ENCODE measurements around the gene GRPEL1. TPM values are rescaled to one million over a fixed set of nuclear protein-coding genes. Genes with fewer than 3 reads are reported as not detected.

Gene GRPEL1
- total RNA-seq, 1 donor from 2014 or later: 106 TPM

DNA sequence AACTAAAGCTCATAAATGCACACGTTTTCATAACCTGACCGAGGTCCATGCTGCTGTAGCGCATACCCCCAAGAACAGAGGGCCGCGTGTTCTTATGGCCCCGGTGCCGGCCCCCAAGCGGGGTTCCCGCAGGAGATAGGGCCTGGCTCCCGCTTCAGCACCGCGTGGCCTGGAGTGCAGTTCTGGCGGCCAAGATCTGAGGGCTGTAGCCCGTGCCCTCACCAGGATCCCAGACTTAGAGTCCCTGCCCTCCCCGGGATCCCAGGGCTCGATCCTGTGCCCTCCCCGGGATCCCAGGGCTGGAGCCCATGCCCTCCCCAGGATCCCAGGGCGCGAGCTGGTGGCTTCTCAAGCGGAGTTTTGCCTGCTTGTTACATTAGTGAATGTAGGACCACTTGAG is 1.0 kb upstream of the GRPEL1 start:
- Mint-ChIP-seq H3K27me3 (ENCODE audit: insufficient read depth) (peaks cover 18% of the 10 kb centered on the region), H3K36me3 (ENCODE audit: low read depth) (peaks cover 22% of the 10 kb centered on the region), H3K27ac (peak overlapping the region; percentile 94), H3K4me3 (peak overlapping the region; percentile 94), H3K4me1 (ENCODE audit: low read depth) (peaks cover 44% of the 10 kb centered on the region), H3K9me3 (no peaks in the 10 kb centered on the region)
- intact Hi-C loops (cut with micrococcal nuclease): loop anchor here (1.0 to 5.0 kb wide), 10 partner anchors 26 to 802 kb away; partner anchors contain the start of genes MRFAP1, MRFAP1L1, TADA2B and TBC1D14
- DNase-seq (ENCODE audit: low spot score): no peak

DNA sequence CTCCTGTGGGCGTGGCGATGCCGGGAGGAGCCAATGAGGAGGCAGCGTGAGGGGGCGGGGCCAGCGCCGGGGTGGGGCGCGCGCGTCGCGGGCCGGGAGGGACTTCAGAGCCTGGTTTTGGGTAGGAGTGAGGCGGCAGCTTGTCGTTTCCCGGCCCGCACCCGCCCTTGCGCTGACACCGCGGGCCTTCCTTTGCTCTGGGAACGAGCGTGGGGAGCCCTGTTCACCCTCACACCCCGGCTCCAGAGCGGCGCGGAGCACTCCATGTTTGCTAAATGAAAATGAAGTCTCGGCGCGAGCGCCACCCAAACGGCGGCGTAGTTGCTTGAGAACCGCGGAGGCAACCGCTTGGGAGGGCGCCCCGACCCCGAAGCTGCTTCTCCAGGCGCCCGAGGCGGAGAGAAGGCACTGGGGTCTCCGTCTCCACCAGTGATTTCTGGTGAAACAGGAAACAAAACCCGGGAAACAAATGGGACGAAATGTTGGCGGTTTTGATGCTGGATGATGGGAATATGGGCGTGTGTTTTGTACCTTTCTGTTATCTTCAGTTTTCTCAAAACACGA is 497 bp upstream of the GRPEL1 start:
- Mint-ChIP-seq H3K36me3 (ENCODE audit: low read depth) (peaks cover 27% of the 10 kb centered on the region), H3K4me3 (peak overlapping the region; percentile 94), H3K27ac (peak overlapping the region; percentile 94), H3K4me1 (ENCODE audit: low read depth) (peaks cover 49% of the 10 kb centered on the region), H3K27me3 (ENCODE audit: insufficient read depth) (peaks cover 18% of the 10 kb centered on the region), H3K9me3 (no peaks in the 10 kb centered on the region)
- intact Hi-C loops (cut with micrococcal nuclease): loop anchor here (1.0 to 5.0 kb wide), 10 partner anchors 25 to 801 kb away; partner anchors contain the start of genes MRFAP1, MRFAP1L1, TADA2B and TBC1D14
- no peak for DNase-seq (ENCODE audit: low spot score)

DNA sequence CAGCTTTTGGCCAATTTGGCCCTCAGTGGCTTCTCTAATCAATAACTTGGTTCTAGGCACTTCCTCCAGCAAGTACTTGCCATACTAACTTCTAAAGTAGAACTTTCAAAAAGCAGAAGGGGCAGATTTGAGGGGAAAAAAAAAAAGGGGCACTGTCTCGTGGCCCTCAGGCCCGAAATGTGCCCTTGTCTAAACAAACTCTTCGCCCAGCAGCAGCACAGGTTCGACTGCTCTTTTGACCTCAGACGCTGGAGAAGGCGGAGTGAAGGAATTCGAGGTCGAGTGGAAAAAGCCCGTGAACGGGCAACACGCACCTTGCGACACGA is 775 bp downstream of the GRPEL1 start:
- intact Hi-C loops (cut with micrococcal nuclease): loop anchor here (5.0 kb wide), 1 partner anchor 800 kb away; the partner anchor contains the start of gene WFS1

DNA sequence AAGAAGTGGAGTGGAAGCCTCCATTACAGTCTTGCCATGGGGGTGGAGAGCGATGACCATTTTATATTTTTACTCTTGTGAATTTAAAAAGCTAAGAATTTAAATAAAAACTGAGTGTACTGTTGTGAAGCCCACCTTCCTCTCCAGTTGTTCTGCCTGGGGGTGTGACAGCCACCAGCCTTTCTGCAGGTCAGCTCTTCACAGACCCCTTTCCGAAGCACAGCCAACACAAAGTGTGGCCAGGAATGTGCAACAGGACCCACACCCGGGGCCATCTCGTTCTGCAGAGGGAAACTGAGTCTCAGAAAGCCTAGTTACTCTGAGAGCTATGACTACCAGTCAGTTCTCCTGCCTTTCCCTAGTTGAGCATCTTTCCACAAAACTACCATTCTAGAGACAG is 1.4 kb downstream of the GRPEL1 start:
- intact Hi-C loops (cut with micrococcal nuclease): loop anchor here (5.0 kb wide), 1 partner anchor 799 kb away; the partner anchor contains the start of gene WFS1

More for the DNA sequence above, 775 bp downstream of the GRPEL1 start:
- H3K4me1 Mint-ChIP-seq (ENCODE audit: low read depth): peaks cover 50% of the 10 kb centered on the region
- DNase-seq (ENCODE audit: low spot score): no peak
- peak overlapping the region; percentile 94 for H3K4me3 Mint-ChIP-seq
- H3K27ac Mint-ChIP-seq: peak overlapping the region; percentile 89
- H3K36me3 Mint-ChIP-seq (ENCODE audit: low read depth): peaks cover 30% of the 10 kb centered on the region
- no peaks in the 10 kb centered on the region for H3K9me3 Mint-ChIP-seq
- peaks cover 11% of the 10 kb centered on the region for H3K27me3 Mint-ChIP-seq (ENCODE audit: insufficient read depth)

DNA sequence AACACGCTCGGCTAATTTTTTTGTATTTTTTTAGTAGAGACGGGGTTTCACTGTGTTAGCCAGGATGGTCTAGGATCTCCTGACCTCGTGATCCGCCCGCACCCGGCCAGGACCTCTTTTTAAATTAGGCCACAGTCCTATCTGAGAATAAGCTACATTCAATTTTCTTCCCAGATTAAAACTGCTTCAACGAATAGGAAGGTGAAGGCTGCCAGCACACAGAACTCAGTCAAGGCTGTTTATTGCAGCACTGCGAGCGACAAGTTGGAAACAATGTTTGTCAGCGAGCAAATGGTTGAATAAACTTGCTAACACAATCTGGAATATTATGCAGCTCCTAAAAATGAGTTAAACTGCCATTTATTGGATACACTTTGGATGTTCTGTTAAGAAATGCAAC is 1.9 kb downstream of the GRPEL1 start:
- H3K4me1 Mint-ChIP-seq (ENCODE audit: low read depth): peaks cover 50% of the 10 kb centered on the region
- H3K27me3 Mint-ChIP-seq (ENCODE audit: insufficient read depth): peaks cover 3% of the 10 kb centered on the region
- H3K4me3 Mint-ChIP-seq: peak overlapping the region; percentile 94
- H3K9me3 Mint-ChIP-seq: no peaks in the 10 kb centered on the region
- intact Hi-C loops (cut with micrococcal nuclease): loop anchor here (5.0 kb wide), 1 partner anchor 799 kb away; the partner anchor contains the start of gene WFS1
- DNase-seq (ENCODE audit: low spot score): no peak
- no peak overlapping the region for H3K27ac Mint-ChIP-seq
- peaks cover 41% of the 10 kb centered on the region for H3K36me3 Mint-ChIP-seq (ENCODE audit: low read depth)

More for the DNA sequence above, 1.4 kb downstream of the GRPEL1 start:
- H3K9me3 Mint-ChIP-seq: no peaks in the 10 kb centered on the region
- peak overlapping the region; percentile 89 for H3K27ac Mint-ChIP-seq
- H3K4me1 Mint-ChIP-seq (ENCODE audit: low read depth): peaks cover 50% of the 10 kb centered on the region
- H3K36me3 Mint-ChIP-seq (ENCODE audit: low read depth): peaks cover 36% of the 10 kb centered on the region
- peak overlapping the region; percentile 94 for H3K4me3 Mint-ChIP-seq
- H3K27me3 Mint-ChIP-seq (ENCODE audit: insufficient read depth): peaks cover 6% of the 10 kb centered on the region
- DNase-seq (ENCODE audit: low spot score): no peak

DNA sequence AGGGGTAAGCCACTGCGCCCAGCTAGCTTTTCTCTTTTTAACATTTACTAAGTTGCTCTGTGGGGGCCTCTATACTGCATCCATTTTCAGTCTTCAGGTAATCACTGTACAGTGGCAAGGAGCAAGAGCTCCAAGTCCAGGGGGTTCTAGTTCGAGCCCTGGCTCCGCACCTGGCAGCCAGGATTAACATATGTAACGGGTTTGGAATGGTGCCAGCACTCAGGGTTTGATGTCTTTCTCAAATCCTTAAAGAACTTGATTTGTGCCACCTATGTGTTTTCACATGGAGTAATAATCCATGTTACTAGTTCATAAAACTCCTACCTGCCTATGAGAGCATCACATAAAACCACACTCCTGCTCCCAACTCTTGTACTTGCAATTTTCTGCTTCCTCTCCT is 4.5 kb downstream of the GRPEL1 start:
- DNase-seq (ENCODE audit: low spot score): no peak
- Mint-ChIP-seq H3K36me3 (ENCODE audit: low read depth) (peaks cover 48% of the 10 kb centered on the region), H3K9me3 (no peaks in the 10 kb centered on the region), H3K27ac (no peak overlapping the region), H3K27me3 (ENCODE audit: insufficient read depth) (no peaks in the 10 kb centered on the region), H3K4me1 (ENCODE audit: low read depth) (peaks cover 33% of the 10 kb centered on the region), H3K4me3 (no peak overlapping the region)
- intact Hi-C loops (cut with micrococcal nuclease): no loop called here

DNA sequence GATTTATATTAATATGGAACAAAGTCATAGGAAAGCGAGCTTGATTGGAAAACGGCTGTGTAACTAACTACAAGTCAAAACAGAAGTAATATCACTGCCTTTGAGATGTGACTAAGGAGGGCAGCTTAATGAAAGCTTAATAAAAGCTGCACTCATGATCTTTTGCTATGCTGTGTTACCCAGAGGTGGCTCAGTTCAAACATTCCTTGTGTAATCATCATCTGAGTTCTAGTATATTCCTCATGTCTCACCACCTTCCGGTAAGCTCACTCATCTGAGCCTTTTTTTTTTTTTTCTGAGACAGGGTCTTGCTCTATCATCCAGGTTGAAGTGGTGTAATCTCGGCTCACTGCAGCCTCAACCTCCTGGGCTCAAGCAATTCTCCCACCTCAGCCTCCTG is 5.0 kb downstream of the GRPEL1 start:
- Mint-ChIP-seq H3K27ac (no peak overlapping the region), H3K27me3 (ENCODE audit: insufficient read depth) (no peaks in the 10 kb centered on the region), H3K9me3 (no peaks in the 10 kb centered on the region), H3K4me3 (no peak overlapping the region), H3K36me3 (ENCODE audit: low read depth) (peaks cover 50% of the 10 kb centered on the region), H3K4me1 (ENCODE audit: low read depth) (peaks cover 34% of the 10 kb centered on the region)
- intact Hi-C loops (cut with micrococcal nuclease): no loop called here
- DNase-seq (ENCODE audit: low spot score): no peak

DNA sequence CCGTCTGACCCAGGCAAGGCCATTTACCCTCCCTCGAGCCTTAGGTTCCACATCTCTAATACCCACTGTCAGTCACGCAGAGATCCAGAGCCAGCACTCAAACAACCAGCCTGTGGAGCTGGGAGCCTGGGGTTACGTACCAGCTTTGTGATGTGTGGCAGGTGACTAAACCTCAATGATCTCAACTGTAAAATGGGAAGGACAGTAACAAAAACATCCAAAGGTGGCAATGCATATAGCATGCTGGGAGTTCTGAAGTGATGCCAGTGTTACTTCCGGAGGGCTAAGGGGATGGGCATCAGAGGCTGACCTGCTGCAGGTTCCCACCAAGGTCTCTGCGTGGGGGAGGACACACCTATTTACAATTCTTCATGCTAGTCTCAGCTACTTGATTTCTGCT is 6.0 kb downstream of the GRPEL1 start:
- Mint-ChIP-seq H3K4me1 (ENCODE audit: low read depth) (peaks cover 32% of the 10 kb centered on the region), H3K9me3 (no peaks in the 10 kb centered on the region), H3K27ac (no peak overlapping the region), H3K27me3 (ENCODE audit: insufficient read depth) (no peaks in the 10 kb centered on the region), H3K36me3 (ENCODE audit: low read depth) (peaks cover 48% of the 10 kb centered on the region), H3K4me3 (no peak overlapping the region)
- DNase-seq (ENCODE audit: low spot score): no peak
- intact Hi-C loops (cut with micrococcal nuclease): no loop called here

DNA sequence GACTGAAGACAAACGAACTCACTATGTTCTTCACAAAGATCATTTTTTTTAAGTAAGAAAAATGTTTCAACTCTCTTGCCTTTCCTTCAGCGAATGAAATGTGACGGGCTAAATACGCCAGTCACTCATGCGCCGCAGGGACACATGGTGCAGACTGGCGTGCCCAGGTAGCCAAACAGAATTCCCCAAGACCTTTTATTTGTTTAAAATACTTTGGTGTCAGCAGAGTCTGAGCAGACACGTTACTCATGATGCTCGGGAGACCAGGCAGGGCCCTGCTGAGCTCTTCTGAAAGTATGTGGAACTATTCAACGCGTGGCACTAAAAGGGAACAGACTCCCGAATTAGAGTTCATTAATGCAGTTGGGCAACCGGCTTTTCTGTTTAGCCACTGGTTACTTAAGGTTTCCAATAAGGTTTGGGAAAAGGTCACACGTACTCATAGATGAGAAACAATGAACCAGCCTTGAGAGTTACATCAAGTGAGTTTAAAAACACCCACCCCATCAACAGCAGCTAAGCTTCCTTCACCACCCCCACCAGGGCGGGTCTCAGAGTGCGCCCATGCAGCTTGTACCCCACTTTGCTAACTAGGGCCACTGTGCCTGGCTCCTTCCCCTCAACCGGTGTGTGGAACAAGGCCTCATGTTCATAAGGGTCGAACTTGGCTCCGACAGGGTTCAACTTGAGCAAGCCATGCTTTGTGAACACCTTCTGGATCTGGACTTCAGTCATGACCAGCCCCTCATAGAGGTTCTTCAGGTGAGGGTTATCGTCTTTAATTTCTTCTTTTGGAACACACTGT is 7.3 kb downstream of the GRPEL1 start:
- Mint-ChIP-seq H3K4me1 (ENCODE audit: low read depth) (peaks cover 22% of the 10 kb centered on the region), H3K27me3 (ENCODE audit: insufficient read depth) (no peaks in the 10 kb centered on the region), H3K4me3 (no peak overlapping the region), H3K27ac (no peak overlapping the region), H3K9me3 (no peaks in the 10 kb centered on the region), H3K36me3 (ENCODE audit: low read depth) (peaks cover 41% of the 10 kb centered on the region)
- no peak for DNase-seq (ENCODE audit: low spot score)
- intact Hi-C loops (cut with micrococcal nuclease): no loop called here

DNA sequence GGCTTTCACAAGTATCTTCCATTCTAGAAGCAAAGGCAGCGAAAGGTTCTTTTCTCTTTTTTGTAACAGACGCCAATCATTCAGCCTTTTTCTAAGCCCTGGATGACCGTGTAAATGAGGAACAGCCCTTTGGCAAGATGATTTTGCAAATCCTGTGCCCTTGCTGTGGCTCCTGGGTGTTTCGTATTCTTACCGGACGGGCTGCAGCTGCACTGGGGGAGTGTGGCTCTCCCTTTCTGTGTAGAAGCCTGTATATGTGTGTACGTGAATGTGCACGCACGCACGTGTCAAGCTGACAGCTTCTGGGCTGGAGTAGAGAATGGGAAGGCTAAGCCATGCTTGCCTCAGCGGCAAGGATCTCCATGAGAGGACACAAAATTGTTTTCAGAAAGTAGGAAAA is 8.2 kb downstream of the GRPEL1 start:
- intact Hi-C loops (cut with micrococcal nuclease): no loop called here
- H3K36me3 Mint-ChIP-seq (ENCODE audit: low read depth): peaks cover 42% of the 10 kb centered on the region
- H3K27me3 Mint-ChIP-seq (ENCODE audit: insufficient read depth): no peaks in the 10 kb centered on the region
- no peak for DNase-seq (ENCODE audit: low spot score)
- peaks cover 15% of the 10 kb centered on the region for H3K4me1 Mint-ChIP-seq (ENCODE audit: low read depth)
- no peak overlapping the region for H3K27ac Mint-ChIP-seq
- H3K4me3 Mint-ChIP-seq: no peak overlapping the region
- no peaks in the 10 kb centered on the region for H3K9me3 Mint-ChIP-seq

DNA sequence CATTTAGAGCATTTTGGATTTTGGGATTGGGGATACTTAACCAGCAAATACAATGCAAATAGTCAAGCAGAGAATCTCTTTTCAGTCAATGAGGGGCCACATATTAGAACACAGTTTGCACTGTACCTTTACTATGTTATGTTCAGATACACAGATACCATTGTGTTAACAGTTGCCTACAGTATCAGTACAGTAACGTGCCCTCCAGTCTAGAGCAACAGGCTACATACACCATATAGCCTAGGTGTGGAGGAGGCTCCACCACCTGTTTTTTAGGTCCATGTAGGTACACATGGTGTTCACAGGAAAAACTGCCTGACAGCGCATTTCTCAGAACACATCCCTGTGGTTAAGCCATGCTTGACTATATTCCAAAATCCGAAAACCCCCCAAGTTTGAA is 9.1 kb downstream of the GRPEL1 start:
- intact Hi-C loops (cut with micrococcal nuclease): no loop called here
- Mint-ChIP-seq H3K27me3 (ENCODE audit: insufficient read depth) (no peaks in the 10 kb centered on the region), H3K36me3 (ENCODE audit: low read depth) (peaks cover 45% of the 10 kb centered on the region), H3K27ac (no peak overlapping the region), H3K4me3 (no peak overlapping the region), H3K4me1 (ENCODE audit: low read depth) (peaks cover 9% of the 10 kb centered on the region), H3K9me3 (no peaks in the 10 kb centered on the region)
- DNase-seq (ENCODE audit: low spot score): no peak

DNA sequence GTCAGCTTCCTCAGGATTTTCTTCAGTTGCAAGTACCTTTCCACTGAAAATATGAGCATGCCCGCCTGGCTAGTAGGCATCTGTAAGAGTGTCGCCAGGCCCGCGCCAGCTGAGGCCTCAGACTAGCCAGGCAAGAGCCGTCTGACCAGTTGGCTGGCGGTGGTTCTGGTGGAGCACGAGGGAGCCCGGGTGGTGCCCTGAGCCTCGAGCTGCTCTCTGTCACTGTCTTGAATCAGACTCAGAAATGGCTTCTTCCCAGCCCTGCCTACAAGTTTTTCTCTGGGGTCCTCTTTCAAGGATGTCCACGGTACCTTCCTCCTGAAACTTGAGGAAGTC is 11.9 kb downstream of the GRPEL1 start:
- DNase-seq (ENCODE audit: low spot score): no peak
- intact Hi-C loops (cut with micrococcal nuclease): no loop called here
- H3K36me3 Mint-ChIP-seq (ENCODE audit: low read depth): peaks cover 29% of the 10 kb centered on the region
- H3K9me3 Mint-ChIP-seq: no peaks in the 10 kb centered on the region
- H3K4me1 Mint-ChIP-seq (ENCODE audit: low read depth): peaks cover 19% of the 10 kb centered on the region
- no peaks in the 10 kb centered on the region for H3K27me3 Mint-ChIP-seq (ENCODE audit: insufficient read depth)
- no peak overlapping the region for H3K27ac Mint-ChIP-seq
- no peak overlapping the region for H3K4me3 Mint-ChIP-seq
